ENCODE measurements around the gene SMPD2. TPM values are rescaled to one million over a fixed set of nuclear protein-coding genes. Genes with fewer than 3 reads are reported as not detected.
"Not testable (repeated sequence)": the region's sequence is repeated elsewhere in the genome, so short reads cannot be mapped to it uniquely, and the experiment has no call there.

SMPD2 gene
- total and polyA plus RNA-seq, 8 donors, result 7.1 to 17.0 (median 9.7) TPM

GRCh38 chr6:109458774-109459531 lies 18.4 kb downstream of the SMPD2 start:
- FAIRE-seq (no peak), ATAC-seq (no peak), DNase-seq (no peak)
- no peaks in the 10 kb centered on the region for H3K9me3 ChIP-seq
- H3K27me3 ChIP-seq, result no peaks in the 10 kb centered on the region
- peaks cover 0 to 3% (median 0%) of the 10 kb centered on the region in 3 donors for H3K4me1 ChIP-seq
- no peak overlapping the region for H3K4me3 ChIP-seq
- intact Hi-C loops (cut with DNase I), result no loop called here
- 85 to 92% methylated on average over 5 of the region's 5 CpGs for WGBS, 2 donors
- H3K36me3 ChIP-seq, result no peaks in the 10 kb centered on the region
- no peak for TF ChIP-seq CTCF (IDR thresholded peaks at IDR 0.05)
- H3K27ac ChIP-seq, result no peak overlapping the region

GRCh38 chr6:109460161-109460829 lies 19.8 kb downstream of the SMPD2 start:
- no peak overlapping the region for H3K27ac ChIP-seq
- intact Hi-C loops (cut with DNase I), result no loop called here
- no peak for TF ChIP-seq CTCF (IDR thresholded peaks at IDR 0.05)
- H3K4me3 ChIP-seq, result no peak overlapping the region
- H3K9me3 ChIP-seq, result no peaks in the 10 kb centered on the region
- DNase-seq, result no peak
- ATAC-seq, result no peak
- no peak for FAIRE-seq
- WGBS, 2 donors, result 54 to 62% methylated on average over 3 of the region's 3 CpGs
- H3K4me1 ChIP-seq, result peaks cover 0 to 3% (median 0%) of the 10 kb centered on the region in 3 donors
- H3K27me3 ChIP-seq, result no peaks in the 10 kb centered on the region
- peaks cover 0 to 7% (median 0%) of the 10 kb centered on the region in 3 donors for H3K36me3 ChIP-seq

- DNase-seq; intact Hi-C loops (cut with DNase I); H3K27ac ChIP-seq; H3K4me1 ChIP-seq; H3K27me3 ChIP-seq; FAIRE-seq; H3K9me3 ChIP-seq; ATAC-seq; H3K4me3 ChIP-seq: not testable (repeated sequence)
- WGBS, 2 donors, result 91 to 98% methylated on average over 1 of the region's 1 CpG
- H3K36me3 ChIP-seq, result peaks cover 0 to 14% (median 0%) of the 10 kb centered on the region in 3 donors
Measured at GRCh38 chr6:109461205-109461604, 20.7 kb downstream of the SMPD2 start.

GRCh38 chr6:109461733-109462526 lies 21.4 kb downstream of the SMPD2 start:
- H3K9me3 ChIP-seq, result no peaks in the 10 kb centered on the region
- DNase-seq (no peak), ATAC-seq (no peak), FAIRE-seq (no peak)
- peaks cover 0 to 8% (median 5%) of the 10 kb centered on the region in 3 donors for H3K4me1 ChIP-seq
- 82 to 95% methylated on average over 1 of the region's 1 CpG for WGBS, 2 donors
- TF ChIP-seq CTCF (IDR thresholded peaks at IDR 0.05), result no peak
- intact Hi-C loops (cut with DNase I), result no loop called here
- H3K36me3 ChIP-seq, result peaks cover 0 to 16% (median under 1%) of the 10 kb centered on the region in 3 donors
- no peaks in the 10 kb centered on the region for H3K27me3 ChIP-seq
- H3K27ac ChIP-seq, result no peak overlapping the region
- no peak overlapping the region for H3K4me3 ChIP-seq

- Histone ChIP-seq H3K27ac (peak overlapping the region in 3 of 4 donors; percentile 5 to 60 (median 48)), H3K9me3 (no peaks in the 10 kb centered on the region), H3K4me1 (peaks cover 0 to 8% (median 5%) of the 10 kb centered on the region in 3 donors), H3K4me3 (no peak overlapping the region), H3K36me3 (peaks cover 0 to 24% (median 6%) of the 10 kb centered on the region in 3 donors), H3K27me3 (no peaks in the 10 kb centered on the region)
- ATAC-seq (peak; percentile 72 to 89 (median 79)), FAIRE-seq (no peak), DNase-seq (peak in 1 of 6 donors; percentile 56)
- 53 to 60% methylated on average over 7 of the region's 7 CpGs for WGBS, 2 donors
- intact Hi-C loops (cut with DNase I), result no loop called here
- TF ChIP-seq CTCF (IDR thresholded peaks at IDR 0.05), result no peak
Measured at GRCh38 chr6:109465772-109466171, 25.2 kb downstream of the SMPD2 start.

Measured in pancreas (tissue), 10 donors.